ENCODE results near the gene PSTPIP1. TPM values are rescaled to one million over a fixed set of nuclear protein-coding genes. Genes with fewer than 3 reads are reported as not detected.

PSTPIP1 gene
- total and polyA plus RNA-seq, 2 experiments from 2014 or later = not detected

DNA sequence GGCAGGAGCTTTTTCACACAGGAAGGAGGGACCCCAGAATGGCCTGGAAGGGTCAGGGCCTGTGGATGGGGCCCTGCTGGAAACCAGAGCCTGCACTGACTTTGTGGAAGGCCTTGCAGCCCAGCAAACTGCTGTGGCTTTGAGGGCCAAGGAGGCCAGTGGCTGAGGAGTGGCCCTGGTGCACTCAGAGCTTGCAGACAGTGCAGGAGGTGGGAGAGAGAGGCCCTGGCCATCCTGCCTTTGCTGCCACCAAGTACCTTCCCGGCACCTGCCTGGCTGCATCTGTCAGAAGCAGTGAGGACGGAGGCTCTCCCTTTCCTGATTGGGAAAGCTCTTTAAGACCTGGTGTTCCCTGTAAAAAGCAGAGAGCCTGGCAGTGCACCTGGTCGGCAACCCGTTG, 6.4 kb downstream of the PSTPIP1 start:
- no peak overlapping the region for H2AFZ ChIP-seq
- TF ChIP-seq EZH2 (IDR thresholded peaks at IDR 0.05; ENCODE audit: borderline replicate concordance) (no peak), EZH2phosphoT487 (IDR thresholded peaks at IDR 0.05; ENCODE audit: low read depth, severe bottlenecking, unreplicated experiment) (no peak)
- TF ChIP-seq, protein P1, sequence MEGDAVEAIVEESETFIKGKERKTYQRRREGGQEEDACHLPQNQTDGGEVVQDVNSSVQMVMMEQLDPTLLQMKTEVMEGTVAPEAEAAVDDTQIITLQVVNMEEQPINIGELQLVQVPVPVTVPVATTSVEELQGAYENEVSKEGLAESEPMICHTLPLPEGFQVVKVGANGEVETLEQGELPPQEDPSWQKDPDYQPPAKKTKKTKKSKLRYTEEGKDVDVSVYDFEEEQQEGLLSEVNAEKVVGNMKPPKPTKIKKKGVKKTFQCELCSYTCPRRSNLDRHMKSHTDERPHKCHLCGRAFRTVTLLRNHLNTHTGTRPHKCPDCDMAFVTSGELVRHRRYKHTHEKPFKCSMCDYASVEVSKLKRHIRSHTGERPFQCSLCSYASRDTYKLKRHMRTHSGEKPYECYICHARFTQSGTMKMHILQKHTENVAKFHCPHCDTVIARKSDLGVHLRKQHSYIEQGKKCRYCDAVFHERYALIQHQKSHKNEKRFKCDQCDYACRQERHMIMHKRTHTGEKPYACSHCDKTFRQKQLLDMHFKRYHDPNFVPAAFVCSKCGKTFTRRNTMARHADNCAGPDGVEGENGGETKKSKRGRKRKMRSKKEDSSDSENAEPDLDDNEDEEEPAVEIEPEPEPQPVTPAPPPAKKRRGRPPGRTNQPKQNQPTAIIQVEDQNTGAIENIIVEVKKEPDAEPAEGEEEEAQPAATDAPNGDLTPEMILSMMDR (IDR thresholded peaks at IDR 0.05; ENCODE audit: poor library complexity) = no peak

DNA sequence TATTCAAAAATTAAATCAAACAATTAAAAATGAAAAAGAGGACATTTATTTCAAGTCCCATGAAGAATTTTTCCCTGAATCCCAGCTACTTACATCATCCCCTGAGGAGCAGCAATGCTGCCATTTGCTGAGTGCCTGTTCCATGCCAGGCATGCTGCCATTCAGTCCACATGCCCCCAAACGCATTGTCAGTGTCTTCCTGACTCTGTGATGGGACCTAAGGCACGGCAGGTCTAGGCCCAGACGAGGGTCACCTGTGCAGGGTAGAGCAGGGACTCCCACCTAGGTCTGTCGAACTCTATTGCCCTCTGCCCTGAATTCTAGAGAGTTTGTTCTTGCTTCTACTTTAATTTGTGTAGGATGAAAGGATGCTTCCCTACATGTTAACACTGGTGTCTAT, 7.0 kb downstream of the PSTPIP1 start:
- no peaks in the 10 kb centered on the region for H3K9me2 ChIP-seq (replicated peaks; ENCODE audit: insufficient read depth)
- H3K27me3 ChIP-seq = no peaks in the 10 kb centered on the region
- H3K4me3 ChIP-seq = no peak overlapping the region
- DNase-seq (ENCODE audit: low spot score) = no peak
- H3K36me3 ChIP-seq (replicated peaks; ENCODE audit: insufficient read depth, low read depth) = no peaks in the 10 kb centered on the region
- H3K4me1 ChIP-seq (ENCODE audit: insufficient read depth) = no peaks in the 10 kb centered on the region
- 83% methylated on average over 4 of the region's 4 CpGs for WGBS (ENCODE audit: low lambda C conversion rate, missing lambda C conversion rate)
- no peak overlapping the region for H3K4me2 ChIP-seq
- H3K27ac ChIP-seq = no peak overlapping the region
- H3K79me2 ChIP-seq = no peaks in the 10 kb centered on the region
- TF ChIP-seq, protein P1 (IDR thresholded peaks at IDR 0.05; ENCODE audit: poor library complexity) = no peak
- TF ChIP-seq EZH2 (IDR thresholded peaks at IDR 0.05; ENCODE audit: borderline replicate concordance) = no peak
- no peak for TF ChIP-seq EZH2phosphoT487 (IDR thresholded peaks at IDR 0.05; ENCODE audit: low read depth, severe bottlenecking, unreplicated experiment)
- H4K20me1 ChIP-seq (ENCODE audit: insufficient read depth, poor library complexity, severe bottlenecking) = no peaks in the 10 kb centered on the region
- H3K9me3 ChIP-seq (ENCODE audit: low read depth) = no peaks in the 10 kb centered on the region
- H2AFZ ChIP-seq = no peak overlapping the region

More for the DNA sequence above, 6.4 kb downstream of the PSTPIP1 start:
- Histone ChIP-seq H3K9me2 (replicated peaks; ENCODE audit: insufficient read depth) (no peaks in the 10 kb centered on the region), H3K4me1 (ENCODE audit: insufficient read depth) (no peaks in the 10 kb centered on the region), H3K9me3 (ENCODE audit: low read depth) (no peaks in the 10 kb centered on the region), H4K20me1 (ENCODE audit: insufficient read depth, poor library complexity, severe bottlenecking) (no peaks in the 10 kb centered on the region), H3K4me3 (no peak overlapping the region), H3K27me3 (no peaks in the 10 kb centered on the region), H3K4me2 (no peak overlapping the region), H3K79me2 (no peaks in the 10 kb centered on the region), H3K27ac (no peak overlapping the region), H3K36me3 (replicated peaks; ENCODE audit: insufficient read depth, low read depth) (no peaks in the 10 kb centered on the region)
- 93% methylated on average over 4 of the region's 4 CpGs for WGBS (ENCODE audit: low lambda C conversion rate, missing lambda C conversion rate)
- no peak for DNase-seq (ENCODE audit: low spot score)

DNA sequence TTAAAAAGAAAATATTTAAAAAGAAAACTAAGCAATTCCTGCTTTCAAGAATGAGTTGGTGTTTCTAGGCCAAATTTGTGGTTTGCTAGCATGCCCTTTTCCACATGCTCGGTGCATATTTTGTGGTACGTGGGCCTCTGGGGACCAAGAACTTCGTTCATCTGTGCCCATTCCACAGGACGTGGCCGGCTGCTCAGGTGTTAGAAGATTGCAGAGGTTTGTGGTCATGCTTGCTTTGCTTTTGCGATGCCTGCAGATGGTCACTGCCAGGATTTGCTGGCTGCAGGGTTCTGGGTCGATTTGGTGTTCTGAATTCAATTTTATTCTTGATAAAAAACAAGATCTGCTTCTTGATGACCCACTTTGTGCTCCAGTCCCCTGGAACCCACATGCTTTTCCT, 7.5 kb downstream of the PSTPIP1 start:
- no peaks in the 10 kb centered on the region for H3K27me3 ChIP-seq
- H3K27ac ChIP-seq = no peak overlapping the region
- H3K4me2 ChIP-seq = no peak overlapping the region
- no peak overlapping the region for H2AFZ ChIP-seq
- no peaks in the 10 kb centered on the region for H3K4me1 ChIP-seq (ENCODE audit: insufficient read depth)
- 87% methylated on average over 7 of the region's 7 CpGs for WGBS (ENCODE audit: low lambda C conversion rate, missing lambda C conversion rate)
- TF ChIP-seq EZH2phosphoT487 (IDR thresholded peaks at IDR 0.05; ENCODE audit: low read depth, severe bottlenecking, unreplicated experiment) (no peak), EZH2 (IDR thresholded peaks at IDR 0.05; ENCODE audit: borderline replicate concordance) (no peak)
- TF ChIP-seq, protein P1 (IDR thresholded peaks at IDR 0.05; ENCODE audit: poor library complexity) = no peak
- no peak for DNase-seq (ENCODE audit: low spot score)
- H3K79me2 ChIP-seq = no peaks in the 10 kb centered on the region
- no peaks in the 10 kb centered on the region for H3K9me2 ChIP-seq (replicated peaks; ENCODE audit: insufficient read depth)
- no peaks in the 10 kb centered on the region for H3K36me3 ChIP-seq (replicated peaks; ENCODE audit: insufficient read depth, low read depth)
- no peaks in the 10 kb centered on the region for H4K20me1 ChIP-seq (ENCODE audit: insufficient read depth, poor library complexity, severe bottlenecking)
- no peak overlapping the region for H3K4me3 ChIP-seq
- no peaks in the 10 kb centered on the region for H3K9me3 ChIP-seq (ENCODE audit: low read depth)
